NCI-H146 (cell line): ENCODE data around the gene ZNF320.
"Not testable (repeated sequence)": the region's sequence is repeated elsewhere in the genome, so short reads cannot be mapped to it uniquely, and the experiment has no call there.

Experiments
- DNase-seq: peaks from one replicate; lab custom pipeline; 2025; lab: John Stamatoyannopoulos, UW

The ZNF320 gene

DNA sequence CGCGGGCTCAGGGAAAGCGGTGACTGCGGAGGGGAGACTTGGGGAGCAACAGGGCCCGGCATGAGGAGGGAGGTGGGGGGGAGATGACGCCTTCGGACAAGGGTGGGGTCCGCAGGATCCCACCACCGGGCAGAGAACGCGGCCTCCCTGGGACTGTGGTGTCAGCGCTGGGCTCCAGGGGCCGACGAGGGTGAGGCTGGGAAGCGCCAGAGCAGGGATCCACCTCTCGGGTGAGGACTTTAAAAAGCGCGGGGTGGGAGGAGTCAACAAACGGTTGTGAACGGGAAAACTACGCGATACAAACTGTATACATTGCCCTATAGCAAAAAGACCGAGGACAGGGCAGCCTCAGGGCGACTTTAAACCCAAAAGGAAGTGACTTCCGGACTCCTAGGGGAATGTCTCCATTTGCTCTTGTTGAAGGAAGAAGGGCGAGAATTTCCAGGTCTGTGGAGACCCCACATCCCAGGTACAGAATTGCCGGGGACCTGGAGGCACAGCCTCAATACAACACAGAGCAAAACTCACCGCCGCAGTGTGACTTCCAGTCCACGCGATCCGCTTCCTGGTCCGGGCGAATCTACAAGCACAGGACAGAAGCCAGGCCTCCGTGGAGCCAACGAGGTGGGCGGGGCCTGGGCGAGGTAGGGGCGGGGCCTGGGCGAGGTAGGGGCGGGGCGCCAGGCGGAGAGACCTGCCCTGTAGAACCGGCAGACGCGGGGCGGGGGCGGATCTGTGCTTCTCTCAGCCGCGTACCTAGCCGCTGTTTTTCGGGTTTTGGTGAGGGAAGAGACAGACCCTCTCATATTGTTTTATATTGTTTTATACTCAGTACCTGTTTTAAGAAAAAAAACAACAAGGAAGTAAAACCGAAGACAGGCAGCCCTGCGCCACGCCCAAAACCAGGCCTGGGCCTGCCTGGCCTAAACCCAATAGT lies 25.7 kb upstream of the ZNF320 start, which contains the start of gene ZNF888:
ZNF888 (minus strand) TSS at position 588 of the 937 bp plus-strand sequence. CDS start 5,555 bp downstream, outside the sequence.
- peak; percentile 87 for DNase-seq

- no peak for DNase-seq
Observed at GRCh38 chr19:52917531-52917930, 20.1 kb upstream of the ZNF320 start.

DNA sequence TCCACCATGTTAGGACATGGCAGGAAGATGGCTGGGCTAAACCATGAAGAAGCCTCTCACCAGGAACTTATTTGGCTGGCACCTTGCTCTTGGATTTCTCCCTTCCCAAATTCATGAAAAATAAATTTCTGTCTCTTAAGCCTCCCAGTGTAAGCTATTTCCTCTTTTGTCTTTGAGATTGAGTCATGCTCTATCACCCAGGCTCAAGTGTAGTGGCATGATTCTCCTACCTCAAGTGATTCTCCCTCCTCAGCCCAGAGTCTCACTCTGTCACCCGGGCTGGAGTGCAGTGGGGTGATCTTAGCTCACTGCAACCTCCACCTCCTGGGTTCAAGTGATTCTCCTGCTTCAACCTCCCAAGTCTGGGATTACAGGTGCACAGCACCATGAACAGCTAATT lies 13.2 kb upstream of the ZNF320 start:
- no peak for DNase-seq

GRCh38 chr19:52904052-52904780 lies 6.8 kb upstream of the ZNF320 start:
- not testable (repeated sequence) for DNase-seq

- no peak for DNase-seq
Observed at GRCh38 chr19:52901842-52902241, 4.4 kb upstream of the ZNF320 start.

DNA sequence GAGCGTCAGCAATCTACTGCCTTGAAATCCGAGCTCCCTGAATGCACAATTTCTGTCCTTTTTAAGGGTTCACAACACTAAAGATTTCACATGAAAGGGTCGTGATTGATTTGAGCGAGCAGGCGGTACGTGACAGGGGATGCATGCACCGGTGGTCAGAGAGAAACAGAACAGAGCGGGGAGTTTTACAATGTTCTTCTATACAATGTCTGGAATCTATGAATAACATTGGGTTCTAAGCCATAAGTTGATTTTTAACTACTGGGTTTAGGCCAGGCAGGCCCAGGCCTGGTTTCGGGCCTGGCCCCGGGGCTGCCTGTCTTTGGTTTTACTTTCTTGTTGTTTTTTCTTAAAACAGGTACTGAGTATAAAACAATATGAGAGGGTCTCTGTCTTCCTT lies 1.2 kb upstream of the ZNF320 start:
- not testable (repeated sequence) for DNase-seq

GRCh38 chr19:52898101-52898500 lies 666 bp upstream of the ZNF320 start:
- DNase-seq = peak; percentile 46

DNA sequence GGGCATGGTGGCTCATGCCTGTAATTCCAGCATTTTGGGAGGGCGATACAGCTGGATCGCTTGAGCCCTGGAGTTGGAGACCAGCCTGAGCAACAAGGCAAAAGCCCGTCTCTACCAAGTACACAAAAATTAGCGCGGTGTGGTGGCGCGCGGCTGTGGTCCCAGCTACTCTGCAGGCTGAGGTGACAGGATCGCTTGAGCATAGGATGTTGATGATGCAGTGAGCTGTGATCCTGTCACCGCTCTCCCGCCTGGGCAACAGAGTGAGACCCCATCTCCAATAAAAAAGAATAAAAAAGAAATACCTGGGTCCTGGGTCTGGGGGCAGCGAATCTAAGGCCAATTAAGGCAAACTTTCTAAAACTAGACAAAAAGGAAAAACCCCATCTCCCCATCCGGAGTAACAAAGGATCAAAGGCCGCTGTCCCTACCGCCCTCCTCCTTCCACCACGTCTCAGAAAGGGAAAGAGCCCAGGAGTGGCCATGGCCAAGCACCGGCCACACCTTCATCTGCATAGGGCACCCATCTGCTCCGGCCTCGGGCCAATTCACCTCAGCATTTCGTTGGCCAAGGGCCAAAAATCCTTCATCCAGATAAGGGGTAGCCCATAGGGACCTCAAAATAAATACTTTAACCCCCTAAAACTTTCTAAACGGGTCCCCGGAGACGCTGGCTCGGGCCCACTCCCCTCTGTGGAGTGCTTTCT lies 851 bp downstream of the ZNF320 start:
- peak; percentile 70 for DNase-seq

- DNase-seq = no peak
Observed at GRCh38 chr19:52891336-52891735, 6.1 kb downstream of the ZNF320 start.

DNA sequence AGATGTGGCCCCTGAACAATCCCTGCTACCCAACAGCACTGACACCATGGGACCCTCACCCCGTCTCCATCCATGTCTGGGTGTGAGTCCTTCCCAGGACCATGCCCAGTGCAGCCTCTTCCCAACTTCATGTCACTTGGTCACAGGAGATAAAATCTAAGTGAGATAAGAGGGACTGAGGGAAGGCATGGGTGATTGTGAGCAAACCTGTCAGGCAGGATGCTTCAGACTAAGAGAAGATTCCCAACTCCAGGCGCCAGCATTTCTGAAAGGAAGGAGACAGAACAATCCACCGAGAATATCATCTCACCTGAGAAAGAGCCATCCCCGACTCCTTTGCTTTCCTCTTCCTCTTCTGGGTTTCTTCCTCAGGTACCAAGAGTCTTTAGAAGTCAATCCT lies 7.5 kb downstream of the ZNF320 start:
- no peak for DNase-seq

- DNase-seq = no peak
Observed at GRCh38 chr19:52889076-52889475, 8.4 kb downstream of the ZNF320 start.

DNA sequence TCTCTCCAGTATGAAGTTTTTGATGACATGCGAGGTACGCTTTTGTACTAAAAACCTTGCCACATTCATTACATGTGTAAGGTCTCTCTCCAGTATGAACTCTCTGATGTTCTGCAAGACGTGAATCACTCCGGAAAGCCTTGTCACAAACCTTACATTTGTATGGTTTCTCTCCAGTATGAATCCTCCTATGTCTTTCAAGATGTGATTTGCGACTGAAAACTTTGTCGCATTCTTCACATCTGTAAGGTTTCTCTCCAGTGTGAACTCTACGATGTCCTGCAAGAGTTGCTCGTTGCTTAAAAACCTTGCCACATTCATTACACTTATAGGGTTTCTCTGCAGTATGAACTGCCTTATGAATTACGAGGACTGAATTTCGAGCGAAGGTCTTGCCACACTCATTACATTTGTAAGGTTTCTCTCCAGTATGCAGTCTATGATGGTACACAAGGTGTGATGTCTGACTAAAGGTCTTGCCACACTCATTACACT lies 16.5 kb downstream of the ZNF320 start:
- DNase-seq = no peak

GRCh38 chr19:52872996-52873395 lies 24.4 kb downstream of the ZNF320 start:
- not testable (repeated sequence) for DNase-seq

GRCh38 chr19:52871466-52871865 lies 26.0 kb downstream of the ZNF320 start:
- DNase-seq = no peak

DNA sequence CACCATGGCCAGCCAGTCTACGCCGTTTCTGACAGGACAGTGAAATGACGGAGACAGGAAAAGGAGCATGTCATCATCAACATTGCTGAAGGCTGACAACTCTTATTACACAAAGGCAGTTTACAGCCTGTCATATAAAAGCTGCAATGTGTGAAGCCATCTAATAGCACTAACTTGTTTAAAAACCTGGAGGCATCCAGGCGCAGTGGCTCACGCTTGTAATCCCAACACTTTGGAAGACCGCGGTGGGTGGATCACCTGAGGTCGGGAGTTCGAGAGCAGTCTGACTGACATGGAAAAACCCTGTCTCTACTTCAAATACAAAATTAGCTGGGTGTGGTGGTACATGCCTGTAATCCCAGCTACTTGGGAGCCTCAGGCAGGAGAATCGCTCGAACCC lies 29.4 kb downstream of the ZNF320 start:
- DNase-seq = not testable (repeated sequence)

DNA sequence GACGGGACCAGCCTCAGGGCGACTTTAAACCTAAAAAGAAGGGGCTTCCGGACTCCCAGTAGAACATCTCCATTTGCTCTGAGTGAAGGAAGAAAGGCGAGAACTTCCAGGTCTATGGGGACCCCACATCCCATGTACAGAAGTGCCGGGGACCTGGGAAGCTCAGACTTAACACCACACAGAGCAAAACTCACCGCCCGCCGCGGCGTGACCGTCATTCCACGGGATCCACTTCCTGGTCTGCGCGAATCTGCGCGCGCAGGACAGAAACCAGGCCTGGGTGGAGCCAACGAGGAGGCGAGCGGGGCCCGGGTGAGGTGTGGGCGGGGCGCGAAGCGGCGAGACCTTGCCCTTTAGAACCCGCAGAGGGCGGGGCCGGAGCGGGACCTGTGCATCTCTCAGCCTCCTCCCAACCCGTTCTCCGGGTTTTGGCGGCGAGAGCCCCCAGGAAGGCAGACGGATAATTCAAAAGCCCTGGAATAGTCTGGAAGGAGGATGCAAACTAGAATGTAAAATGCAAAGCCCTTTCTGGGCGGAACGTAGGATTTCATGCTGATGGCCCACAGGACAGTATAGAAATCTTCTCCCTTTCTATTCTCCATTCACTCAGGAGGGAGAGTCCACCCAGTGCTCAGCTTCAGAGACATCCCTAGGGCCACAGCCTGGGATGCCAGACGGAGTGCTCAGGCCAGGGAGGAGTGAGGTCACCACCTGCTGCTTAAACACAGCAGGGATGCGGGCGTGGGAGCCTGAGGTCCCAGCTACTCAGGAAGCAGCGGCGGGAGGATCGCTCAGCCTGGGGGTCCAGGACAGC lies 39.9 kb downstream of the ZNF320 start, which contains the start of gene ZNF468:
ZNF468 (minus strand) TSS at position 242 of the 814 bp plus-strand sequence. CDS start 3,347 bp downstream, outside the sequence.
- DNase-seq = peak; percentile 85

DNA sequence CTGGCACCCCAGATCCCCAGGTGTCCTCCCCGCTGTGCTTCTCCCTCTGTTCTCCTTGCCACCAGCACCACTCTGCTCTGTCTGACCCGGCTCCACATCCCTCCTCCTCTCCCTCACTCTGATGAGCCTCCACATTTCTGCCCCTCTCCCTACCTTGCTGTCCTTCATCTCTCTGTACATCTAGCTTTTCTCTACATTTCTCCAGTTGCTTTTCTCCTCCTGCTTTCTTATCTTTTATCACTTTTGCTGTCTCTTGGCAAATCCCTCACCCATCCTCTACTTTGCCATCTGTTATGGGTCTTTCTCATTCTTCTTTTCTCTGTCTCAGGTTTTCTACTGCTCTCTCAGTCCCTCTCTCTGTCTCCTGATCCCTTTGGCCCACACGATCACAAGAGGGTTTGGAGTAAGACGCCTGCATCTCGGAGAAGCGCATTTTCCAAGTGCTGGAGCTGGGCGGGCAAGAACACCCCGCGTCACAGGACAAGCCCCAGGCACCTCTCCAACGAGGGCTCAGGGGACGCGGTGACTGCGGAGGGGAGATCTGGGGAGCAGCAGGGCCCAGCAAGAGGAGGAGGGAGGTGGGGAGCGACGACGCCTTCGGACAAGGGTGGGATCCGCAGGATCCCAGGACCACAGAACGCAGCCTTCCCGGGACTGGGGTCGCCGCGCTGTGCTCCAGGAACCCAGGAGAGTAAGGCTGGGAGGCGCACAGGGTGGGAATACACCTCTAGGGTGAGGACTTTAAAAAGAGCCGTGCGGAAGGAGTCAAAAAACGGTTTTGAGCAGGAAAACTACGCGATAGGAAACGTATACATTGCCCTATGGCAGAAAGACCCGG lies 40.7 kb downstream of the ZNF320 start:
- peak; percentile 29 for DNase-seq
